Prostate gland (tissue), 2 donors: ENCODE data around the gene VAV3. TPM values are rescaled to one million over a fixed set of nuclear protein-coding genes. Genes with fewer than 3 reads are reported as not detected.

Experiments used
- DNase-seq: peaks from one replicate; pipeline ENCODE4 v3.0.0-alpha.2; 2019; ENCODE audit warnings: low spot score
- H3K27ac ChIP-seq, 2 donors: fragments of 200-600 bp; sonication (generic); 2 replicates each; pipeline ENCODE4 v1.5.1; 2017 to 2019
- H3K27me3 ChIP-seq: fragments of 200-600 bp; sonication (generic); replicated peaks from 2 replicates; pipeline ENCODE4 v1.5.1; 2019; ENCODE audit not compliant: insufficient read depth
- H3K36me3 ChIP-seq, 2 donors: fragments of 200-600 bp; sonication (generic); 1 replicate in 1 of 2; 2 replicates in 1 of 2; pipeline versions ENCODE4 v1.5.1 to v1.8.1; 2017 to 2019
- H3K4me1 ChIP-seq: fragments of 200-600 bp; sonication (generic); replicated peaks from 2 replicates; pipeline ENCODE4 v1.5.1; 2019
- H3K4me3 ChIP-seq, 2 donors: fragments of 200-600 bp; sonication (generic); 2 replicates each; pipeline ENCODE4 v1.5.1; 2017 to 2019
- H3K9me3 ChIP-seq: fragments of 200-600 bp; sonication (generic); 2 replicates; pipeline ENCODE4 v1.5.1; 2017
- CTCF ChIP-seq, 4 experiments: fragments of 200-600 bp in 2 of 4; fragments of 450-650 bp in 2 of 4; sonication (generic) in 2 of 4; IDR thresholded peaks; 1 replicate in 3 of 4; 2 replicates in 1 of 4; pipeline ENCODE4 v1.5.1; 2016 to 2019; ENCODE audit warnings: antibody characterized with exemption in 4 of 4, mild to moderate bottlenecking in 2 of 4, moderate library complexity in 2 of 4
- POLR2A ChIP-seq: fragments of 450-650 bp; IDR thresholded peaks from one replicate; pipeline ENCODE4 v1.6.1; 2016; ENCODE audit warnings: antibody characterized with exemption, mild to moderate bottlenecking
- POLR2AphosphoS5 ChIP-seq: sonication (generic); formaldehyde crosslinking; IDR thresholded peaks from one replicate; pipeline ENCODE4 v1.6.1; 2017; ENCODE audit warnings: antibody characterized with exemption
- WGBS: methylation state at CpG from one replicate; pipeline ENCODE4 v1.1.5; 2018; 5-methylcytosine and 5-hydroxymethylcytosine counted together
- intact Hi-C: fragments of 100-400 bp; cut with DNase I; formaldehyde crosslinking; loops from one replicate; pipeline ENCODE4 v1.14.2; 2022
- total RNA-seq, 2 donors: library from RNA; depleted of rRNA; stranded (reverse); fragments of >200 nt; gene quantifications; one replicate each; pipeline ENCODE4 v1.1.0, GENCODE V29; 2016

VAV3 gene
- total RNA-seq, 2 donors from 2014 or later: 14.5 TPM

GRCh38 chr1:107625405-107626029 is 339.5 kb downstream of the VAV3 start:
- H3K9me3 ChIP-seq: no peaks in the 10 kb centered on the region
- WGBS: 64% methylated on average over 4 of the region's 4 CpGs
- no peak for DNase-seq
- no peaks in the 10 kb centered on the region for H3K27me3 ChIP-seq
- TF ChIP-seq POLR2A (no peak), POLR2AphosphoS5 (no peak), CTCF (IDR thresholded peaks at IDR 0.05) (no peak)
- no peaks in the 10 kb centered on the region for H3K36me3 ChIP-seq
- H3K4me3 ChIP-seq: no peak overlapping the region
- peak overlapping the region in 1 of 2 donors; percentile 59 for H3K27ac ChIP-seq
- no peaks in the 10 kb centered on the region for H3K4me1 ChIP-seq
- intact Hi-C loops: no loop called here

- Histone ChIP-seq H3K4me3 (no peak overlapping the region), H3K27me3 (no peaks in the 10 kb centered on the region), H3K27ac (no peak overlapping the region), H3K9me3 (no peaks in the 10 kb centered on the region), H3K36me3 (no peaks in the 10 kb centered on the region), H3K4me1 (no peaks in the 10 kb centered on the region)
- WGBS: 82% methylated on average over 2 of the region's 2 CpGs
- intact Hi-C loops: no loop called here
- DNase-seq: no peak
- TF ChIP-seq POLR2AphosphoS5 (no peak), POLR2A (no peak), CTCF (IDR thresholded peaks at IDR 0.05) (no peak)
Measured at GRCh38 chr1:107623431-107623830, 341.5 kb downstream of the VAV3 start.

- Histone ChIP-seq H3K36me3 (no peaks in the 10 kb centered on the region), H3K4me3 (no peak overlapping the region), H3K27me3 (no peaks in the 10 kb centered on the region), H3K9me3 (no peaks in the 10 kb centered on the region), H3K4me1 (no peaks in the 10 kb centered on the region), H3K27ac (no peak overlapping the region)
- DNase-seq: no peak
- TF ChIP-seq CTCF (IDR thresholded peaks at IDR 0.05) (no peak), POLR2AphosphoS5 (no peak), POLR2A (no peak)
- intact Hi-C loops: no loop called here
- 68% methylated on average over 1 of the region's 1 CpG for WGBS
Measured at GRCh38 chr1:107622966-107623365, 342.0 kb downstream of the VAV3 start.

GRCh38 chr1:107622535-107622934 is 342.4 kb downstream of the VAV3 start:
- WGBS: 79% methylated on average over 4 of the region's 4 CpGs
- intact Hi-C loops: no loop called here

More at GRCh38 chr1:107622535-107622934, 342.4 kb downstream of the VAV3 start:
- no peaks in the 10 kb centered on the region for H3K4me1 ChIP-seq
- no peaks in the 10 kb centered on the region for H3K27me3 ChIP-seq
- no peaks in the 10 kb centered on the region for H3K9me3 ChIP-seq
- H3K36me3 ChIP-seq: no peaks in the 10 kb centered on the region
- no peak overlapping the region for H3K4me3 ChIP-seq
- TF ChIP-seq CTCF (IDR thresholded peaks at IDR 0.05): no peak
- no peak for TF ChIP-seq POLR2A
- no peak for TF ChIP-seq POLR2AphosphoS5
- no peak overlapping the region for H3K27ac ChIP-seq
- no peak for DNase-seq
